ENCODE results near the gene TMPRSS11D. TPM values are rescaled to one million over a fixed set of nuclear protein-coding genes. Genes with fewer than 3 reads are reported as not detected.

The TMPRSS11D gene
- total RNA-seq, 1 donor from 2014 or later: not detected

DNA sequence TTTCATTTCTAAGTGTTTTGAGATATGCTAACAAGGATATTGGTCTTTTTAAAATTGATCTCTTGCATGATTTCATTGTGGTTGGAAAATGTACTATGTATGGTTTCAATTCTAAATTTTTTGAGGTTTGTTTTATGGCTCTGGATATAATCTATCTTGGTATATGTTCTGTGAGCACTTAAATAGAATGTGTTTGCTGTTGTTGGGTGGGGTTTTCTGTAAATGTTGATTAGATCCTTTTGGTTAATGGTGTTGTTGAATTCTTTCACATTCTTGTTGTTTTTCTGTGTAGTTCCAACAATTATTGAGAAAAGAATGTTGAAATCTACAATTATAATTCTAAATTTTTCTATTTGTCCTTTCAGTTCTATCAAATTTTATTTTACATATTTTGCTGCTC lies 87.0 kb downstream of the TMPRSS11D start:
- Histone ChIP-seq H2AFZ (ENCODE audit: low read depth, low read length) (no peak overlapping the region), H3K9me3 (ENCODE audit: insufficient read depth, low read depth, low read length) (no peaks in the 10 kb centered on the region), H3K27me3 (ENCODE audit: insufficient read depth, low read length) (no peaks in the 10 kb centered on the region), H4K20me1 (ENCODE audit: insufficient read depth, low read length) (no peaks in the 10 kb centered on the region), H3K36me3 (ENCODE audit: insufficient read depth, low read length) (no peaks in the 10 kb centered on the region), H3K9ac (ENCODE audit: low read length) (no peak overlapping the region), H3K4me2 (ENCODE audit: low read length) (no peak overlapping the region), H3K4me3 (ENCODE audit: insufficient read depth, low read depth, low read length) (no peak overlapping the region), H3K27ac (ENCODE audit: low read depth, low read length) (no peak overlapping the region), H3K4me1 (ENCODE audit: insufficient read depth, low read length) (no peaks in the 10 kb centered on the region), H3K79me2 (ENCODE audit: insufficient read depth, low read length) (no peaks in the 10 kb centered on the region)
- FAIRE-seq (no peak), DNase-seq (ENCODE audit: low read depth) (no peak)
- Mint-ChIP-seq H3K4me1 (ENCODE audit: low read depth, unreplicated experiment) (peaks cover 3% of the 10 kb centered on the region), H3K4me3 (ENCODE audit: unreplicated experiment) (no peak overlapping the region), H3K27ac (ENCODE audit: unreplicated experiment) (no peak overlapping the region), H3K27me3 (ENCODE audit: low read depth, unreplicated experiment) (no peaks in the 10 kb centered on the region), H3K9me3 (ENCODE audit: unreplicated experiment) (peaks cover 3% of the 10 kb centered on the region), H3K36me3 (ENCODE audit: low read depth, unreplicated experiment) (no peaks in the 10 kb centered on the region)
- TF ChIP-seq, protein P1, sequence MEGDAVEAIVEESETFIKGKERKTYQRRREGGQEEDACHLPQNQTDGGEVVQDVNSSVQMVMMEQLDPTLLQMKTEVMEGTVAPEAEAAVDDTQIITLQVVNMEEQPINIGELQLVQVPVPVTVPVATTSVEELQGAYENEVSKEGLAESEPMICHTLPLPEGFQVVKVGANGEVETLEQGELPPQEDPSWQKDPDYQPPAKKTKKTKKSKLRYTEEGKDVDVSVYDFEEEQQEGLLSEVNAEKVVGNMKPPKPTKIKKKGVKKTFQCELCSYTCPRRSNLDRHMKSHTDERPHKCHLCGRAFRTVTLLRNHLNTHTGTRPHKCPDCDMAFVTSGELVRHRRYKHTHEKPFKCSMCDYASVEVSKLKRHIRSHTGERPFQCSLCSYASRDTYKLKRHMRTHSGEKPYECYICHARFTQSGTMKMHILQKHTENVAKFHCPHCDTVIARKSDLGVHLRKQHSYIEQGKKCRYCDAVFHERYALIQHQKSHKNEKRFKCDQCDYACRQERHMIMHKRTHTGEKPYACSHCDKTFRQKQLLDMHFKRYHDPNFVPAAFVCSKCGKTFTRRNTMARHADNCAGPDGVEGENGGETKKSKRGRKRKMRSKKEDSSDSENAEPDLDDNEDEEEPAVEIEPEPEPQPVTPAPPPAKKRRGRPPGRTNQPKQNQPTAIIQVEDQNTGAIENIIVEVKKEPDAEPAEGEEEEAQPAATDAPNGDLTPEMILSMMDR (IDR thresholded peaks at IDR 0.05; ENCODE audit: insufficient read depth, low read depth, low read length): no peak
- no peak for TF ChIP-seq EZH2 (IDR thresholded peaks at IDR 0.05; ENCODE audit: insufficient read depth, low read length)

DNA sequence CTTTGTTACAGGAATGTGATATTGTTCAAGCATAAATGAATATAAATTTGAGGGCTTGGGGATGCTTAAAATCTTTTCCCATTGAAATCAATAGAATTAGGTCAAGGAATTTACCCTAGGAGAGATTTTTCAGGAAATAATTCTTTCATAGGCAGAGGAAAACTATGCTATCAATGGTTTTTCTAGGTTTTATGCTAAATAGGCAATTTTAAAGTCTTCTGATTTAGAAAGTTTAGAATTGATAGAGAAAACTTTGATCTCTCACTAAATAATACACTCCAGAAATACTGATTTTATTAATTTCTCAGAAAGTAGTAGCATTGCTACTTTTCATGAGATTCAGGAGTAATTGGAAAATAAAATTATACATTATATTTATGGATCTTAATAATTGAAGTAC lies 93.1 kb downstream of the TMPRSS11D start:
- no peak for FAIRE-seq
- no peak overlapping the region for H3K4me2 ChIP-seq (ENCODE audit: low read length)
- H4K20me1 ChIP-seq (ENCODE audit: insufficient read depth, low read length): no peaks in the 10 kb centered on the region
- H3K27me3 ChIP-seq (ENCODE audit: insufficient read depth, low read length): no peaks in the 10 kb centered on the region
- H3K27ac Mint-ChIP-seq (ENCODE audit: unreplicated experiment): no peak overlapping the region
- TF ChIP-seq, protein P1 (IDR thresholded peaks at IDR 0.05; ENCODE audit: insufficient read depth, low read depth, low read length): no peak
- no peak for TF ChIP-seq EZH2 (IDR thresholded peaks at IDR 0.05; ENCODE audit: insufficient read depth, low read length)
- H3K4me3 ChIP-seq (ENCODE audit: insufficient read depth, low read depth, low read length): no peak overlapping the region
- no peaks in the 10 kb centered on the region for H3K9me3 ChIP-seq (ENCODE audit: insufficient read depth, low read depth, low read length)
- peaks cover 3% of the 10 kb centered on the region for H3K4me1 Mint-ChIP-seq (ENCODE audit: low read depth, unreplicated experiment)
- H3K4me1 ChIP-seq (ENCODE audit: insufficient read depth, low read length): peaks cover 3% of the 10 kb centered on the region
- no peaks in the 10 kb centered on the region for H3K36me3 ChIP-seq (ENCODE audit: insufficient read depth, low read length)
- H3K9me3 Mint-ChIP-seq (ENCODE audit: unreplicated experiment): no peaks in the 10 kb centered on the region
- no peak overlapping the region for H3K9ac ChIP-seq (ENCODE audit: low read length)
- DNase-seq (ENCODE audit: low read depth): no peak
- no peaks in the 10 kb centered on the region for H3K79me2 ChIP-seq (ENCODE audit: insufficient read depth, low read length)
- no peak overlapping the region for H3K4me3 Mint-ChIP-seq (ENCODE audit: unreplicated experiment)
- no peak overlapping the region for H3K27ac ChIP-seq (ENCODE audit: low read depth, low read length)
- H3K27me3 Mint-ChIP-seq (ENCODE audit: low read depth, unreplicated experiment): no peaks in the 10 kb centered on the region
- no peak overlapping the region for H2AFZ ChIP-seq (ENCODE audit: low read depth, low read length)
- no peaks in the 10 kb centered on the region for H3K36me3 Mint-ChIP-seq (ENCODE audit: low read depth, unreplicated experiment)

- no peaks in the 10 kb centered on the region for H3K36me3 ChIP-seq (ENCODE audit: insufficient read depth, low read length)
- H3K27ac ChIP-seq (ENCODE audit: low read depth, low read length): no peak overlapping the region
- no peaks in the 10 kb centered on the region for H3K27me3 ChIP-seq (ENCODE audit: insufficient read depth, low read length)
- H3K9me3 Mint-ChIP-seq (ENCODE audit: unreplicated experiment): no peaks in the 10 kb centered on the region
- no peak overlapping the region for H3K4me3 Mint-ChIP-seq (ENCODE audit: unreplicated experiment)
- no peaks in the 10 kb centered on the region for H3K36me3 Mint-ChIP-seq (ENCODE audit: low read depth, unreplicated experiment)
- H3K9ac ChIP-seq (ENCODE audit: low read length): no peak overlapping the region
- H3K4me3 ChIP-seq (ENCODE audit: insufficient read depth, low read depth, low read length): no peak overlapping the region
- no peak overlapping the region for H2AFZ ChIP-seq (ENCODE audit: low read depth, low read length)
- TF ChIP-seq, protein P1 (IDR thresholded peaks at IDR 0.05; ENCODE audit: insufficient read depth, low read depth, low read length): no peak
- TF ChIP-seq EZH2 (IDR thresholded peaks at IDR 0.05; ENCODE audit: insufficient read depth, low read length): no peak
- no peak overlapping the region for H3K27ac Mint-ChIP-seq (ENCODE audit: unreplicated experiment)
- no peaks in the 10 kb centered on the region for H3K27me3 Mint-ChIP-seq (ENCODE audit: low read depth, unreplicated experiment)
- no peak overlapping the region for H3K4me2 ChIP-seq (ENCODE audit: low read length)
- H3K79me2 ChIP-seq (ENCODE audit: insufficient read depth, low read length): no peaks in the 10 kb centered on the region
- FAIRE-seq (no peak), DNase-seq (ENCODE audit: low read depth) (no peak)
- peaks cover 3% of the 10 kb centered on the region for H3K4me1 ChIP-seq (ENCODE audit: insufficient read depth, low read length)
- peaks cover 3% of the 10 kb centered on the region for H3K4me1 Mint-ChIP-seq (ENCODE audit: low read depth, unreplicated experiment)
- no peaks in the 10 kb centered on the region for H4K20me1 ChIP-seq (ENCODE audit: insufficient read depth, low read length)
- H3K9me3 ChIP-seq (ENCODE audit: insufficient read depth, low read depth, low read length): no peaks in the 10 kb centered on the region
Measured at GRCh38 chr4:67787311-67787710, 96.5 kb downstream of the TMPRSS11D start.
